Loucy (cell line): ENCODE results near the gene RAPGEF5.

ENCODE experiments used
- H2AFZ ChIP-seq: fragments of 200-600 bp; sonication (generic); 2 replicates; pipeline ENCODE4 v1.6.0; 2016; ENCODE audit warnings: antibody characterized with exemption, mild to moderate bottlenecking, low read length, moderate library complexity
- H3F3A ChIP-seq: fragments of 200-600 bp; 2 replicates; pipeline ENCODE4 v1.6.0; 2016; ENCODE audit warnings: antibody characterized with exemption, low read depth, mild to moderate bottlenecking
- H3K27me3 ChIP-seq: fragments of 200-600 bp; sonication (generic); 2 replicates; pipeline ENCODE4 v1.6.1; 2014; ENCODE audit warnings: low read length, mild to moderate bottlenecking; ENCODE audit not compliant: insufficient read depth, poor library complexity, severe bottlenecking
- H3K36me3 ChIP-seq: fragments of 200-600 bp; sonication (generic); 2 replicates; pipeline ENCODE4 v1.6.1; 2016; ENCODE audit warnings: low read length; ENCODE audit not compliant: insufficient read depth
- H3K4me1 ChIP-seq: fragments of 200-600 bp; sonication (generic); 2 replicates; pipeline ENCODE4 v1.5.1; 2014; ENCODE audit warnings: low read length, mild to moderate bottlenecking; ENCODE audit not compliant: insufficient read depth, poor library complexity, severe bottlenecking
- H3K4me2 ChIP-seq: fragments of 200-600 bp; sonication (generic); 2 replicates; pipeline ENCODE4 v1.6.0; 2014; ENCODE audit warnings: antibody characterized with exemption, low read length, low read depth, mild to moderate bottlenecking; ENCODE audit not compliant: poor library complexity, severe bottlenecking
- H3K4me3 ChIP-seq: fragments of 200-600 bp; sonication (generic); 2 replicates; pipeline ENCODE4 v1.5.1; 2014; ENCODE audit warnings: low read length, mild to moderate bottlenecking, mixed read lengths; ENCODE audit not compliant: poor library complexity, severe bottlenecking
- H3K79me2 ChIP-seq: fragments of 200-600 bp; sonication (generic); 2 replicates; pipeline ENCODE4 v1.6.1; 2014; ENCODE audit warnings: low read length; ENCODE audit not compliant: insufficient read depth
- H3K9ac ChIP-seq: fragments of 200-600 bp; sonication (generic); 2 replicates; pipeline ENCODE4 v1.6.0; 2014; ENCODE audit warnings: mild to moderate bottlenecking, low read depth, low read length, moderate library complexity; ENCODE audit not compliant: poor library complexity, severe bottlenecking
- H3K9me2 ChIP-seq: fragments of 200-600 bp; sonication (generic); replicated peaks from 2 replicates; pipeline ENCODE4 v1.6.1; 2016; ENCODE audit warnings: low read depth, low read length, mixed read lengths
- H3K9me3 ChIP-seq: fragments of 200-600 bp; sonication (generic); 2 replicates; pipeline ENCODE4 v1.6.1; 2014; ENCODE audit warnings: mild to moderate bottlenecking, antibody characterized with exemption, low read length, low read depth; ENCODE audit not compliant: insufficient read depth
- H4K20me1 ChIP-seq: fragments of 200-600 bp; sonication (generic); 2 replicates; pipeline ENCODE4 v1.6.0; 2014; ENCODE audit warnings: antibody characterized with exemption, low read length, mild to moderate bottlenecking; ENCODE audit not compliant: insufficient read depth, poor library complexity, severe bottlenecking
- EZH2phosphoT487 ChIP-seq: fragments of 200-600 bp; IDR thresholded peaks from 2 replicates; pipeline ENCODE4 v1.6.1; 2018; ENCODE audit warnings: antibody characterized with exemption, mild to moderate bottlenecking, moderate library complexity, borderline replicate concordance
- TF ChIP-seq, protein P1 (sequence below): fragments of 200-600 bp; sonication (generic); conservative IDR thresholded peaks from 2 replicates; pipeline ENCODE4 v1.5.1; 2014; ENCODE audit warnings: mild to moderate bottlenecking, antibody characterized with exemption, low read length

RAPGEF5 gene

DNA sequence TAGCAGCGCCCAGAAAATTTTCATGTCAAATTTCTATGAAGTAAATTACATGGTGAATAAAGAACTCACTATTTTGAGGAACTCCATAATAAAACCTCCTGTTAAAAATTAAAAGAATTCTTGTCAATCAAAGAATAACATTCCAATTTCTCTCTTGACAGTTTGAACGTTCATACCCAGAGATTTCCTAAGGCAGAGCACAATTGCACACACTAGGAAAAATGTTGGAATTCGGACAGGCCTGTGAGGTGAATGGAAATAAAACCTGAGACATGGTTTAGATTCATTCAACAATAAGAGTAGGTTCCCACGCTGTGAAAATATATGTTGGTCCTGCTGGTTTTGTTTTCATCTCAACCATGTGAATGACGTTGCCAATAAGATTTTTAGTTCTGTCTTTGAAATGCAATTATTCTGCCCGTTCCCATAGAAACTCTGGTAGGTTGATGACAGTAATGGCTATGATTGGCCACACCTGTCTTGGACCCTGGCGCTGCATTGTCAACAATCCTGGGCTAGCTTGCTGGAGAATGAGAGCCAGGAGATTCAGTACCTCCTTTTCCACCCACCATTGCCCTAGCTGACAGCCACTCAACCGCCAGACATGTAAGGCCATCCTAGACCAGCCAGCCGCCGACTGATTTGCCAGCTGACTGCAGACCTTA is 43.3 kb upstream of the RAPGEF5 start:
- no peak overlapping the region for H3K4me3 ChIP-seq
- peaks cover 30% of the 10 kb centered on the region for H3K4me1 ChIP-seq
- H3K36me3 ChIP-seq, result no peaks in the 10 kb centered on the region
- TF ChIP-seq, protein P1, sequence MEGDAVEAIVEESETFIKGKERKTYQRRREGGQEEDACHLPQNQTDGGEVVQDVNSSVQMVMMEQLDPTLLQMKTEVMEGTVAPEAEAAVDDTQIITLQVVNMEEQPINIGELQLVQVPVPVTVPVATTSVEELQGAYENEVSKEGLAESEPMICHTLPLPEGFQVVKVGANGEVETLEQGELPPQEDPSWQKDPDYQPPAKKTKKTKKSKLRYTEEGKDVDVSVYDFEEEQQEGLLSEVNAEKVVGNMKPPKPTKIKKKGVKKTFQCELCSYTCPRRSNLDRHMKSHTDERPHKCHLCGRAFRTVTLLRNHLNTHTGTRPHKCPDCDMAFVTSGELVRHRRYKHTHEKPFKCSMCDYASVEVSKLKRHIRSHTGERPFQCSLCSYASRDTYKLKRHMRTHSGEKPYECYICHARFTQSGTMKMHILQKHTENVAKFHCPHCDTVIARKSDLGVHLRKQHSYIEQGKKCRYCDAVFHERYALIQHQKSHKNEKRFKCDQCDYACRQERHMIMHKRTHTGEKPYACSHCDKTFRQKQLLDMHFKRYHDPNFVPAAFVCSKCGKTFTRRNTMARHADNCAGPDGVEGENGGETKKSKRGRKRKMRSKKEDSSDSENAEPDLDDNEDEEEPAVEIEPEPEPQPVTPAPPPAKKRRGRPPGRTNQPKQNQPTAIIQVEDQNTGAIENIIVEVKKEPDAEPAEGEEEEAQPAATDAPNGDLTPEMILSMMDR, result no peak
- no peak for TF ChIP-seq EZH2phosphoT487
- no peaks in the 10 kb centered on the region for H4K20me1 ChIP-seq
- no peaks in the 10 kb centered on the region for H3K9me2 ChIP-seq
- peaks cover 7% of the 10 kb centered on the region; the same call in 1 of the 2 replicates for H3F3A ChIP-seq
- H3K27me3 ChIP-seq, result no peaks in the 10 kb centered on the region
- no peaks in the 10 kb centered on the region for H3K79me2 ChIP-seq
- no peak overlapping the region for H3K4me2 ChIP-seq
- H3K9me3 ChIP-seq, result no peaks in the 10 kb centered on the region
- H2AFZ ChIP-seq, result no peak overlapping the region
- H3K9ac ChIP-seq, result no peak overlapping the region

DNA sequence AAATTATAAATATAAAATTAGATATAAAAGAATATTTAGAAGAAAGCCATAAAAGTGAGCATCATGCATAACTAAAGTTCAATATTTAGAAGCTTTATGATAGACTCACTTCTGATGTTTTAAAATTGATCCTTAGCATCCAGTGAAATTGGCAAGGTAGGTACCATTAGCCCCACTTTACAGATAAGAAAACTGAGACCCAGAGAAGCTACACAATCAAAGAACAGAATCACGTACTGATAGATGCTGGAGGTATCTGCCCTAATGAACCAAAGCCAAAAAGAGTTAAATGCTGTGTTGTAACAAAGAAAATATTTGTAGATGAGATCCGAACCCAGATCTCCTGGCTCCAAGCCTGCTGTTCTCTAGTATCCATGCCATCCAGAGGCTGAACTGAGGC is 42.6 kb upstream of the RAPGEF5 start:
- no peaks in the 10 kb centered on the region for H3K27me3 ChIP-seq
- no peak overlapping the region for H3K4me3 ChIP-seq

DNA sequence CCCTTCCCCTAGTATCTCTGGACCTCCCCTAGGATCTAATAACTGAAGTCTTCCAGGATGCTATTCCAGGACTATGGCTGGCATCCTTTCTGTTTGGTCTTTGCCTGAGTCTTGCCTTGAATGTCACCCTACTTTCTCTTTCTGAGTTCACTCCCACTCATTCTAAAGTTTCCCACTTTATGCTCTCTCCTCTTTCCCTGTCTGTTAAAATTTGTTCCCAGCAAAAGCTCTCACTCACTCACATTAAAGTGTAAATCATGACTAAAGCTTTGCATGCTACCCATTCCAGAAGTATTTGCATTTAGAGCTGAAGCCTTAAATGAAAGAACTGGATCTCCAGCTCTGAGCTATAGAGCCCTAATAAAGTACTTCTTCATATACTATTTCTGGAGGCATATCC is 42.1 kb upstream of the RAPGEF5 start:
- Histone ChIP-seq H3K9ac (no peak overlapping the region), H3K9me3 (no peaks in the 10 kb centered on the region), H3K9me2 (no peaks in the 10 kb centered on the region), H4K20me1 (no peaks in the 10 kb centered on the region), H3K4me3 (no peak overlapping the region), H3K4me2 (no peak overlapping the region), H3K4me1 (peaks cover 30% of the 10 kb centered on the region), H2AFZ (no peak overlapping the region), H3K27me3 (no peaks in the 10 kb centered on the region), H3F3A (peaks cover 7% of the 10 kb centered on the region; the same call in 1 of the 2 replicates), H3K79me2 (no peaks in the 10 kb centered on the region), H3K36me3 (no peaks in the 10 kb centered on the region)
- TF ChIP-seq, protein P1, result no peak
- TF ChIP-seq EZH2phosphoT487, result no peak

More for the DNA sequence above, 42.6 kb upstream of the RAPGEF5 start:
- Histone ChIP-seq H2AFZ (no peak overlapping the region), H3F3A (peaks cover 7% of the 10 kb centered on the region; the same call in 1 of the 2 replicates), H3K79me2 (no peaks in the 10 kb centered on the region), H3K9me3 (no peaks in the 10 kb centered on the region), H3K9ac (no peak overlapping the region), H3K9me2 (no peaks in the 10 kb centered on the region), H3K4me2 (no peak overlapping the region), H3K36me3 (no peaks in the 10 kb centered on the region), H4K20me1 (no peaks in the 10 kb centered on the region), H3K4me1 (peaks cover 30% of the 10 kb centered on the region)
- TF ChIP-seq, protein P1, result no peak
- no peak for TF ChIP-seq EZH2phosphoT487
